SH-SY5Y (cell line): ENCODE measurements around the gene PPP4C.

Experiments used
- GATA2 ChIP-seq: IDR thresholded peaks from 2 replicates; pipeline ENCODE4 v1.6.1; 2011; ENCODE audit warnings: mild to moderate bottlenecking, low read depth, low read length
- GATA3 ChIP-seq: IDR thresholded peaks from 2 replicates; pipeline ENCODE4 v1.6.1; 2011; ENCODE audit warnings: low read depth, mild to moderate bottlenecking, low read length, moderate library complexity

DNA sequence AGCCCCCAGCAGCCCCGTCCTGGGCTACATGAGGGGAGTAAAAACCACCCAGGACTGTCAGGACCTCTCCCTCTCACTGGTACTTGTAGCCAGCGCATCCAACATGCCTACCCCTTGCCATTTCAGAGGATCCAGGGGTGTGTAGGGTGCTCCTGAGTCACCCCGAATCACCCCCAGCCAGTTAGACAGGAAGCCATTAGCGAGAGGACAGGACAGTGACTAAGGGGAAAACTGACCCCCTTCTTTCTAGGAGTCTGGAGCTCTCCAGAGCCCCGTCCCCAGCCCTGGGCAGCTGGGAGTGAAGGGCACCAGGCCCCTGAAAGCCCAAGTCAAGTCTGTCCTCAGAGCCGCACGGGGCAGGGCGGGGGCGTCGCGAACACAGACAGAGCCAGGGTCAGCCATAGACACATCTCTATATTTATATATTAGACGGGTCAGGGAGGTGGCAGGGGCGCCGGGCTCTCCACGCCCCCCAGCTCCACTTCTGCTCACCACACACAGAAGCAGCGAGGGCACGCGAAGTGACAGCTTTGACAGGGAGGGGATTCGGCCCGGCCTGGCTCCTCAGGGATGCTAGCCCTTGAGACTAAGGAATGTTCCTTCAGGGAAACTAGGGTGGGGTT lies 38.0 kb downstream of the PPP4C start:
- no peak for TF ChIP-seq GATA2
- TF ChIP-seq GATA3 = no peak
